Measurements from ENCODE around the gene DCST2. TPM values are rescaled to one million over a fixed set of nuclear protein-coding genes. Genes with fewer than 3 reads are reported as not detected.
"Not testable (repeated sequence)": the region's sequence is repeated elsewhere in the genome, so short reads cannot be mapped to it uniquely, and the experiment has no call there.

Gene DCST2
- total RNA-seq, 1 experiment from 2014 or later = 0.61 TPM

DNA sequence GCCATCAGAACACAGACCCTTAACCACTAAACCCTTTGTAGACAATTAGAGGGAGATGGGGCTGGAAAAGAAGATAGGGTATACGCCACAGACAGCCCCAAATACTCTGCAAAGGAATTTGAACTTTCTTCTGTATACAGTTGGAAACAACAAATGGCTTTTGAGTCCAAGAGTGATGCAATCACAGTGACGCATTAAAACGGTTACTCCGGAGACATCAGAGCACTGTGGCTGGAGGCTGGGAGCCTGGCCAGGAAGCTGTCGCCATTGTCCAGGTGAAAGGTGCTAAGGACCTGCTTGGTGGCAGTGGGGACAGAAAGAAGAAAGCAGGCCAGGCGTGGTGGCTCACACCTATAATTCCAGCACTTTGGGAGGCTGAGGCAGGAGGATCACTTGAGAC lies 46.3 kb downstream of the DCST2 start:
- Mint-ChIP-seq H3K4me3 (ENCODE audit: unreplicated experiment) (no peak overlapping the region), H3K27ac (ENCODE audit: unreplicated experiment) (no peak overlapping the region), H3K36me3 (ENCODE audit: insufficient read depth, unreplicated experiment) (peaks cover 51% of the 10 kb centered on the region), H3K4me1 (ENCODE audit: low read depth, unreplicated experiment) (no peaks in the 10 kb centered on the region), H3K27me3 (ENCODE audit: insufficient read depth, unreplicated experiment) (no peaks in the 10 kb centered on the region), H3K9me3 (ENCODE audit: unreplicated experiment) (no peaks in the 10 kb centered on the region)
- Histone ChIP-seq H3K4me1 (no peaks in the 10 kb centered on the region; the same call in 1 of the 2 replicates), H3K27me3 (replicated peaks; ENCODE audit: control insufficient read depth, insufficient read depth, low read length) (no peaks in the 10 kb centered on the region), H3K36me3 (ENCODE audit: control insufficient read depth, insufficient read depth, low read length) (peaks cover 7% of the 10 kb centered on the region), H3K4me3 (ENCODE audit: low read depth, low read length) (no peak overlapping the region), H3K9me3 (no peaks in the 10 kb centered on the region)
- intact Hi-C loops (cut with micrococcal nuclease; ENCODE audit: unreplicated experiment) = no loop called here
- DNase-seq = no peak
- TF ChIP-seq, protein P1, sequence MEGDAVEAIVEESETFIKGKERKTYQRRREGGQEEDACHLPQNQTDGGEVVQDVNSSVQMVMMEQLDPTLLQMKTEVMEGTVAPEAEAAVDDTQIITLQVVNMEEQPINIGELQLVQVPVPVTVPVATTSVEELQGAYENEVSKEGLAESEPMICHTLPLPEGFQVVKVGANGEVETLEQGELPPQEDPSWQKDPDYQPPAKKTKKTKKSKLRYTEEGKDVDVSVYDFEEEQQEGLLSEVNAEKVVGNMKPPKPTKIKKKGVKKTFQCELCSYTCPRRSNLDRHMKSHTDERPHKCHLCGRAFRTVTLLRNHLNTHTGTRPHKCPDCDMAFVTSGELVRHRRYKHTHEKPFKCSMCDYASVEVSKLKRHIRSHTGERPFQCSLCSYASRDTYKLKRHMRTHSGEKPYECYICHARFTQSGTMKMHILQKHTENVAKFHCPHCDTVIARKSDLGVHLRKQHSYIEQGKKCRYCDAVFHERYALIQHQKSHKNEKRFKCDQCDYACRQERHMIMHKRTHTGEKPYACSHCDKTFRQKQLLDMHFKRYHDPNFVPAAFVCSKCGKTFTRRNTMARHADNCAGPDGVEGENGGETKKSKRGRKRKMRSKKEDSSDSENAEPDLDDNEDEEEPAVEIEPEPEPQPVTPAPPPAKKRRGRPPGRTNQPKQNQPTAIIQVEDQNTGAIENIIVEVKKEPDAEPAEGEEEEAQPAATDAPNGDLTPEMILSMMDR (IDR thresholded peaks at IDR 0.05; ENCODE audit: insufficient read depth in 1 of 2, low read depth in 1 of 2, low read length in 1 of 2, severe bottlenecking in 1 of 2, unreplicated experiment in 1 of 2) = no peak
- CTCF ChIA-PET = interaction anchor here (0.6 to 1.3 kb wide), 4 partner anchors 14 to 64 kb away, joined by 3 to 6 read pairs (median 4); partner anchors contain the start of gene ADAM15
- POLR2A ChIA-PET = no interaction called here
- no TSS peak for BruUV-seq (replicated peaks)

DNA sequence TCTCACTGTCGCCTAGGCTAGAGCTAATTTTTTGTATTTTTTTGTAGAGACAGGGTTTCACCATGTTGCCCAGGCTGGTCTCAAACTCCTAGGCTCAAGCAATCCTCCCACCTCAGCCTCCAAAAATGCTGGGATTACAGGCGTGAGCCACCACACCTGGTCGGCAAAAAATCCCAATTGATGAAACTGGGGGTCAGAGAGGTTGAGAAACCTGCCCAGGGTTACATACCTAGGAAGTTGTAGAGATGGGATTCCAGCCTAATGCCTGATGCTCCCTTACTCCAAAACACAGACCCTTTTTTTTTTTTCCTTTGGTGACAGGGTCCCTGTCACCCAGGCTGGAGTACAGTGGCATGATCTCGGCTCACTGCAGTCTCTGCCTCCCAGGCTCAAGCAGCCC lies 46.8 kb downstream of the DCST2 start:
- DNase-seq; H3K4me3 ChIP-seq (ENCODE audit: low read depth, low read length); H3K4me1 Mint-ChIP-seq (ENCODE audit: low read depth, unreplicated experiment); H3K27me3 ChIP-seq (replicated peaks; ENCODE audit: control insufficient read depth, insufficient read depth, low read length); BruUV-seq (replicated peaks); H3K4me3 Mint-ChIP-seq (ENCODE audit: unreplicated experiment); H3K9me3 Mint-ChIP-seq (ENCODE audit: unreplicated experiment); H3K36me3 ChIP-seq (ENCODE audit: control insufficient read depth, insufficient read depth, low read length); H3K9me3 ChIP-seq; intact Hi-C loops (cut with micrococcal nuclease; ENCODE audit: unreplicated experiment); H3K27me3 Mint-ChIP-seq (ENCODE audit: insufficient read depth, unreplicated experiment); H3K4me1 ChIP-seq; H3K27ac Mint-ChIP-seq (ENCODE audit: unreplicated experiment): not testable (repeated sequence)
- H3K36me3 Mint-ChIP-seq (ENCODE audit: insufficient read depth, unreplicated experiment) = peaks cover 51% of the 10 kb centered on the region
- CTCF ChIA-PET = interaction anchor here (1.0 kb wide), 1 partner anchor 13 kb away, joined by 3 read pairs; no protein-coding TSS in a partner anchor
- POLR2A ChIA-PET = interaction anchor here (0.6 kb wide), 1 partner anchor 13 kb away, joined by 5 read pairs; no protein-coding TSS in a partner anchor

DNA sequence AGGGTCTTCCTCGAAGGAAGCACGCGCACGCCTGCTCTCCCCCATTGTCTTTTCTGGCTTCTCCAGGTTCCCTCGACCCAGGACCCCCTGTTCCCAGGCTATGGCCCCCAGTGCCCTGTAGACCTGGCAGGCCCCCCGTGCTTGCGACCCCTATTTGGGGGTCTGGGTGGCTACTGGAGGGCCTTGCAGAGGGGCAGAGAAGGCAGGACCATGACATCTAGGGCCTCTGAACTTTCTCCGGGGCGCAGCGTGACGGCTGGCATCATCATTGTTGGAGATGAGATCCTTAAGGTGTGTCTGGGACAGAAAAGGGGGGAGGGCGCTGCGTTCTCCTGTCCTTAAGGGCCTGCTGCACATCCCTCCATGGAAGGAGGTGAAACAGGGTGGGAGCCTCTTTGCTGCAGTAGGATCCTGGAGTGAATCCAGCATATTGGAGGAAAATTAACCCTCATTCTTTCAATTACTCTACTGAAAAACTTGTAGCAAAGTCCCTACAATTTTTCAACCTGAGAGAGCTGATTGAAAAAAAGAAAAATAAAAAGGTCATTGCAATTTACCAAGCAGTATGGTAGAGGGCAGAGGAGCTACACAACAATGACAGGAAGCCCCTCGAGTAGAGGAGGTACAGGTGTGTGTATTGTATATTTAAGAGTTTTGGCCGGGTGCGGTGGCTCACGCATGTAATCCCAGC lies 49.7 kb downstream of the DCST2 start:
- Mint-ChIP-seq H3K4me3 (ENCODE audit: unreplicated experiment) (no peak overlapping the region), H3K36me3 (ENCODE audit: insufficient read depth, unreplicated experiment) (peaks cover 65% of the 10 kb centered on the region), H3K9me3 (ENCODE audit: unreplicated experiment) (no peaks in the 10 kb centered on the region), H3K4me1 (ENCODE audit: low read depth, unreplicated experiment) (no peaks in the 10 kb centered on the region), H3K27ac (ENCODE audit: unreplicated experiment) (no peak overlapping the region), H3K27me3 (ENCODE audit: insufficient read depth, unreplicated experiment) (no peaks in the 10 kb centered on the region)
- no TSS peak for BruUV-seq (replicated peaks)
- Histone ChIP-seq H3K4me1 (no peaks in the 10 kb centered on the region; the same call in 1 of the 2 replicates), H3K27me3 (replicated peaks; ENCODE audit: control insufficient read depth, insufficient read depth, low read length) (no peaks in the 10 kb centered on the region), H3K4me3 (ENCODE audit: low read depth, low read length) (peak overlapping the region; percentile 82), H3K36me3 (ENCODE audit: control insufficient read depth, insufficient read depth, low read length) (peaks cover 6% of the 10 kb centered on the region), H3K9me3 (no peaks in the 10 kb centered on the region)
- ChIA-PET CTCF (interaction anchor here (0.6 to 2.9 kb wide), 9 partner anchors 10 to 101 kb away, joined by 3 to 26 read pairs (median 4); partner anchors contain the start of genes ADAM15, LENEP and PYGO2), POLR2A (interaction anchor here (0.7 to 2.8 kb wide), 13 partner anchors 9 to 28 kb away, joined by 3 to 24 read pairs (median 4); partner anchors contain the start of genes CKS1B, LENEP, PBXIP1 and PYGO2)
- TF ChIP-seq, protein P1 (IDR thresholded peaks at IDR 0.05; ENCODE audit: insufficient read depth in 1 of 2, low read depth in 1 of 2, low read length in 1 of 2, severe bottlenecking in 1 of 2, unreplicated experiment in 1 of 2) = no peak
- no peak for DNase-seq
- intact Hi-C loops (cut with micrococcal nuclease; ENCODE audit: unreplicated experiment) = loop anchor here (1.0 kb wide), 2 partner anchors 10 to 16 kb away; partner anchors contain the start of gene CKS1B
